Hepatic stellate cell (primary cell): ENCODE results near the gene LRRC71.

ENCODE experiments used
- DNase-seq: peaks from one replicate; pipeline ENCODE4 v3.0.0; 2011; ENCODE audit warnings: low spot score

The LRRC71 gene

DNA sequence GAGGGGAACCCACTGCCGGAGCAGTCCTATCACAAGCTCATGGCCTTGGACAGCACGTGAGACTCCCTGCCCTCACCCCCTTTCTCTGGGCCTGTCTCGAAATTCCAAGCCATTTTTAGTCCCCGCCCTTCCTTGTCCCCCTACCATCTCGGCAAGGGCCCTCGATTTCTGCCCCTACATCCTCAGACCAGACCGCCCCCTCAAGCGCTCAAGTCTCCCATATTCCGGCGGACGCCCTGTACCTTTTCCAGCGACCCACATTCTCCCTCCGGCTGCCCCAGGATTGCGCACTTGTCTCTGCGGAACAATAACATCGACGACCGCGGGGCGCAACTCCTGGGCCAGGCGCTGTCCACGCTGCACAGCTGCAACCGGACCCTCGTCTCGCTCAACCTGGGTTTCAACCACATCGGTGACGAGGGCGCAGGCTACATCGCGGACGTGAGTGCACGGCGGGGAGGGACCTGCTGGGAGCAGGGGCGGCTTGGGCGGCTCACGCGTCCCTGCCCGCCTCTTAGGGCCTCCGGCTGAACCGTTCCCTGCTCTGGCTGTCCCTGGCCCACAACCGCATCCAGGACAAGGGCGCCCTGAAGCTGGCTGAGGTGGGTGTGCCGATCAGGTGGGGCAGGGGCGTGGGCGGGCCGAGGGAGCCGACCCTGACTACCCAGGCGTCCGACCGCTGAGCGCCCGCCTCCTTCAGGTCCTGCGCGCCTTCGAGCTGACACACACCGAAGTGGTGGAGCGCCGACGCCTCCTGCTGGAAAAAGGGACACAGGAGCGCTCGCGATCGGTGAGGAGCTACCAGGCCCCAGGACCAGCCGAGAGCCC, 7.0 kb downstream of the LRRC71 start:
- DNase-seq = peak; percentile 82

DNA sequence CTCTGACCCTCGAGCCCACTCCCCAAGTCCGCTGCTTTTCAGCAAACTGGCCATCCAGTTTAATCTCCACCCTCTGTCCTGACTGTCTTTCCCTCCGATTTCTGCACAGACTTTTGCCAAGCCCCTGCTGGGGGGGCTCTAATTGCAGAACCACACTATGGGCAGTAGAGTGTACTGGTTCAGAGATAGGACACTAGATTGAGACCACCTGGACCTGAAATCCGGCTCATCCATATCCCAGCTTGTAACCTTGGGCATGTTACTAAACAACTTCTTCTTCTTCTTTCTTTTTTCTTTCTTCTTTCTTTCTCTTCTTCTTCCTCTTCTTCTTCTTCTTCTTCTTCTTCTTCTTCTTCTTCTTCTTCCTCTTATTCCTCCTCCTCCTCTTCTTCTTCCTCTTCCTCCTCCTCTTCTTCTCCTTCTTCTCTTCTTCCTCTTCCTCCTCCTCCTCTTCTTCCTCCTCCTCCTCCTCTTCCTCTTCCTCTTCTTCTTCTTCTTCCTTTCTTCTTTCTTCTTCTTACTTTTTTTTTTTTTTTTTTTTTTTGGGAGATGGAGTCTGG, 7.7 kb downstream of the LRRC71 start:
- DNase-seq = no peak

DNA sequence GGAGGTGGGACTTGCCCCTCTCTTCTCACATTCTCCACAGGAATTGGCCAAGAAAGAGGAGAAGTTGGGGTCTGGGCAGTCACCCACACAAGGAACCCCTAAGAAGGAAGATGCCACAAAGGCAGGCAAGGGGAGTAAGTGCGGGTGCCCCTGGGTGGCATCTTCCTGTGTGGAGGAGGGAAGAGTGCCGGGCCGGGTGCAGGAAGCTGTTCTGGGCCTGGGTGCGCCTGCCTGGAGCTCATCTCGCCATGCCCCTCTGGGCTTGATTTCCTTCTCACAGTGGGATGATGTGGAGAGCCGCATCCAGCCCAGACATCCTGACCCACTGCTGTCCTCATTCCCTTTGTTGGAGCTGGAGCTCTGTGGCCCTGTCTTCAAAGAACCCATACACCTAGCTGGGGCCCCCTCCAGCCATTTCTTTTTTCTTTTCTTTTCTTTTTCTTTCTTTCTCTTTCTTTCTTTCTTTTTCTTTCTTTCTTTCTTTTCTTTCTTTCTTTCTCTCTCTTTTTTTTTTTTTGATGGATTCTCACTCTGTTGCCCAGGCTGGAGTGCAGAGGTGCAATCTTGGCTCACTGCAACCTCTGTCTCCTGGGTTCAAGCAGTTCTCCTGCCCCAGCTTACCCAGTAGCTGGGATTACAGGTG, 9.3 kb downstream of the LRRC71 start:
- no peak for DNase-seq

DNA sequence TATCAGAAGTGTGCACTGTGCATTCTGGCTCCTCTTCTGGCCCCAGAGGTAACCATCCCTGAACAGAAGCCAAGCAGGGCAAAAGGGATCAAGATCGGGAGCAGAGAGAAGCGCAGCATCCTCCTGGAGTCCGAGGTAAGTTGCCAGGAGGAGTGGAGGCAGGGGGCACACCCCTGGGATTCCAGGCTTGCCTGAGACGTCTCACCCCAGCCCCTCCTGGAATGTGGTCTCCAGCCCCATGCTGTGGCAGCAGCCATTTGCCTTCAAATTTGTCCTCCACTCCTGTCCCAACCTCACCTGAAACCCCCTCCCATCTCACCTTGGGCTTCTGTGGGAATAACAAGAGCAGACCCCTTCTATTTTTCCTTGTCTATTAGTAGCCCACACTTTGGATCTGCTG, 10.1 kb downstream of the LRRC71 start:
- no peak for DNase-seq

DNA sequence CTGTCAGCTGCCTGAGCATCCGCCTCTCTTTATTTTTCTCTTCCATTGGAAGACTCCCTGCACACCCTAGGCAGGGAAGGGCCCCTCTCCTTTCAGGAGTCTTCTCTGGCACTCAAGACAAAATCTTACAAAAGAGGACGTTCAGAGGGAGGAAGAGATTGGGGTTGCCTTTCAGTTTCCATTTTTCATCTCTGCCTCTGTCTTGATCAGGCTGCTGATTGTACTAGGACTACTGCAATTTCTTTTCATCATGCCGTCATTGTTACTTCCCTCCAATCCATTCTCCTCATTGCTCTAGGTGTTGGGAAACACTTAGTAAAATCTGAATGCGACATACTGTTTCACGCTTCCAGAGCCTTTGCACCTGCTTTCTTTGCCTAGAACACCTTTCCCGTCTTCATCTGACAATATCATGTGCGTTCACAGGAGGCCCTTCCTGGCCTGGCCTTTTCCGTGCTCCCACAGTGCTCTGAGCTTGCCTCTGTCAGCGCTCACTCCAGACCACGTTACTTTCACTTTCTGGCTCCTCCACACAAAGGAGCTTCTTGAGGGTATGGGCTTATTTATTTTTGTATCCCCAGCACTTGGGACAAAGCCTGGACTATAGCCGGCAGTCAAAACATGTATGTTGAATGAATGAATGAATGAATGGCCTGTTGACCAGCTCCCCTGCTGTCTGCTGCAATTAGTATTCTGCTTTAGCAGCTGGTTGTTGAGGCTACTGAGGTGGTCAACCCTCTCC, 10.9 kb downstream of the LRRC71 start:
- no peak for DNase-seq

DNA sequence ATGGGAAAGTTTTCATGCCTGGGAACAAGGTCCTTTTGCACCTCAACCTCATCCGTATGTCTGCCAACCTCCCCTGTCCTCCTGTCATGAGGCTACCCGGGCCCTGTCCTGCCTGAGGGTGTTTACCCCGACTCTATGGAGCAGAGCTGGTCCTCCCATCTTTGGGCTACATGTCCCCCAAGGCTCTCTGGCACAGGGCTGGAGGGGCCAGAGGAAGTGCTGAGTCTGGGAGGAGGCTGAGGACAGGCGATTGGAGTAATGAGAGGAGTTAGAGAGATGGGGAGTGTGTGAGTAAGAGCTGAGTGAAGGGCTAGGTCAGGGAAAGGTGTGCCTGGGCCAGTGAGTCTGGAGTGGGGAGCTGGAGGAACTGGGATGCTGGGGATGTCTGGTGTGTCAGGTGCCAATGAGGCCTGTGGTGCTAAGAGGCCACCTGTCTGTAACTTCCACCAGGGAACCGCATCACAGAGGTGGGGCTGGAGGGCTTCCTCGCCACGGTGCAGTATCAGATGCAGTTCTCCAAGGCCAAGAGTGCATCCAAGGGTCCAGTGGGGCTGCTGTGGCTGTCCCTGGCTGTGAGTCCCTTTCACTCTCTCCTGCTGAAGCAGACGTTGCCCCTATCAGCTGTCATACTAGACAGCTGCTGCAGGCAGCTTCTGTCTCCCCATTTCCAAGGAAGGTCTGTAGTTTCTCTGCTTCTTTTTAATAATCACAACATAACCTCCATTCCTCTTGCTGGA, 11.7 kb downstream of the LRRC71 start:
- DNase-seq = no peak

DNA sequence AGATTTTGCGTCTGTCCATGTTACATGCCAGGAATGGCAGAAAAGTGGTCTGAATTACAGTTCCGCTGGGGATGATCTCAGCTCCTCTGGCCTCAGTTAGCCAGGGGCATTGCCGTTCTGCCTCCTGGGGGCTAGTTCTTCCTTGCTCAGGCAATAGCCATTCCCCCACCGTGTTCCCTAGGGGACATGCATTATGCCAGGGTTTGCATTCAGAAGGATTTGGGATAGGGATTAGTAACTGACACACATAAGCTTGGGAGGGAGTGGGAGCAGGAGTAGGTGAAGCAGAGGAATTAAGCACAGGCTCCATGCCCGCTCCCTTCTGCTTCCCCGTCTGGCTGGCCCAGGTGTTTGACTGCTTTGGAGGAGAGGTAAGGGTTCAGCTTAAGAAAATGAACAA, 12.7 kb downstream of the LRRC71 start:
- no peak for DNase-seq

DNA sequence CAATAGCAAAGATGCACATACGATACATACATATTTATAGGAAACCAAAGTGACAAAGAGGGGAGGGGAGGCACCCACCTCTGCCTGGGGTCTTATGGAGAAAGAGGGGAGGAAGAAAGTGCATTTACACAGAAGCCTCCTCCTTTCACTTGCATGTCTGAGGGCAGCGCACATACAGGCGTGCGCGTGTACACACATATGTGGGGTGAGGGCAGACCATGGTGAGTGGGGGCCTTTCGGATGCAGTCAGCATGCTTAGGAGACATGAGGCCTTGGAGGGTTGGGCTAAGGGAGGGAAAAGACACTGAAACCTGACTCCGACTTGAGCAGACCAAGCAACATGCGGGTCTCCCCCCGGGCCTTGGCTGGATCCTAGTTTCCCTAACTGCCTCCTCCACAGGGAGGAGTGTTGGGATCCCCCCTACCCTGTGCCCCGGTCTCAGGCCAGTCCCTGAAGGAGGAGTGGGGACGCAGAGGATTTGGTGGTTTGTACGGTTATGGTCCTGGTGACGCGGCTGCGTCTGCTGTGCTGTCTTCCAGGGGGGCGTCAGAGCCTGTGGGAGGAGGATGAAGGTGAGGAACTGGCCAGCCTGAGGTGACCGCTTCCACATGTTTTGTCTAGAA, 15.2 kb downstream of the LRRC71 start:
- no peak for DNase-seq

DNA sequence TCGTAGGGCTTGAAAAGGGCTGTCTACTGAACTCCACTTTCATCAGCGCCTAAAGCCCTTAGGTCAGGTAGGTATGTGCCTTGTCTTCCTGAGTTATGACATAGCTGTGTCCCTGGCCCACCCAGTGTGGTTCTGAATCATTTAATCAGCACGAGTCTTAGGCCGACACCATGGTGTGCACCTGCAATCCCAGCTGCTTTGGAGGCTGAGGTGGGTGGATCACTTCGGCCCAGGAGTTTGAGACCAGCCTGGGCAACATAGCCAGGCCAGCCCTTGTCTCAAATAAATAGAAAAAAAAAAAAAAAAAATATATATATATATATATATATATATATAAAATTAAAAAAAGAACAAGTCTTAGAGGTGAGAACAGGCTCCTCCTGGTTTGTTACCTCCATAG, 15.8 kb downstream of the LRRC71 start:
- DNase-seq = no peak

DNA sequence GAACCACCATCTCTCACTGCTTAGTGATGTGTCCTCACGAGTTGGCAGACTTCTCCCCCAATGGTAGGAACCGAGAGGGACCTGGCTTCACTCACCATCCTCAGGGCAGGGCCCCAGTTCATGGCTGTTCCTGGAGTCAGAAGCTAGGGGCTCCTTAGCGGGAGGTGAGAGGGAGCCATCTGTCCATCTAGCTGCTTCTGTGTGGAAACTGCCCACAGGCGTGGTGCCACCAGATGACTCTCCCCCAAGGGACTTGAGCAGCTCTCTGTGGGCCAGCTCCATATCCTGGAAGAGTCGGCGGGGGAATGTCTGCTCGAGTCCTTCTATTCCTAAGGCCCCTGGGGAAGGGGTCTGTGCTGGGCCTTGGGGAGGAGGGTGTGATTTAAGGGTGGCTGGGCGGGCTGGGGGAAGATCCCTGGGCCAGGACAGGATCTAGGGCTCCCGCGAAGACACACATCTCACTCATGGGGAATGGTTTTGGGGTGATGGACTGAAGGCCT, 16.3 kb downstream of the LRRC71 start:
- no peak for DNase-seq

DNA sequence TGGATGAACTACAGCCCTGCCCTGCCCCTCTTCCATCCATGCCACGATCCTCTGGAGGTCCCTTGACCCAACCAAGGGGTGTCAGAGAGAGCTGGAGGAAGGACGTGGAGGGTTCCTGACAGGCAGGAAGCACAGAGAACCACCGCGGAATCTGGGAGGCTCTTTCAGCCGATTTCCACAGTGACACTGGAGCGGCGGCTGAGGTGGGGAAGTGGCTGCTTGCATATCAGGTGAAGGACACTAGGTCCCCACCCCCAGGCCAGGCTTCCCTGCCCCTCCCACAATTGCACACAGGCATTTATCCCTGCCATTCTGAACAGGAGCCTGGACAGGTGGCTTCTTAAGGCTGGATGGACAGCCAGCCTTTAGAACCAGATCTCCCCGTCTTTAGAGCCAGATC, 17.5 kb downstream of the LRRC71 start:
- no peak for DNase-seq

DNA sequence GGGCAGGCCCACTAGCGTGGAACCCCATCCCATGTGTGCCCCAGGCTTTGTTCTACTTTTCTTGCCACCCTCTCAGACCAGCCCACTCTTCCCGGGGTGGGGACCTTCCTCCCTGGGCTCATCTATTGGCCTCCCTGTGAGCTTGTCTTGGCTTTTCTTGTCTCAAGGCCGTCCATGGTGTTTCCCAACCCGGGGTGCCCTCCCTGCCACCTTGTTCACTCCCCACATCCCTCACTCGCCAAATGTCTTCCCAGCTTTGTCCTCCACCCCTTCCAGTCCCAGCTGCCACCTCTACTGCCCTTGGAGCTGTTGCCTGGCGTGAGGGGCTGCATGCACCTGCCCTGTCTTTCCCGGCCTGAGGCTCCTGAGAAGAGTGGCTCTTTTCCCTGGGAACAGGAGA, 18.4 kb downstream of the LRRC71 start:
- DNase-seq = no peak

DNA sequence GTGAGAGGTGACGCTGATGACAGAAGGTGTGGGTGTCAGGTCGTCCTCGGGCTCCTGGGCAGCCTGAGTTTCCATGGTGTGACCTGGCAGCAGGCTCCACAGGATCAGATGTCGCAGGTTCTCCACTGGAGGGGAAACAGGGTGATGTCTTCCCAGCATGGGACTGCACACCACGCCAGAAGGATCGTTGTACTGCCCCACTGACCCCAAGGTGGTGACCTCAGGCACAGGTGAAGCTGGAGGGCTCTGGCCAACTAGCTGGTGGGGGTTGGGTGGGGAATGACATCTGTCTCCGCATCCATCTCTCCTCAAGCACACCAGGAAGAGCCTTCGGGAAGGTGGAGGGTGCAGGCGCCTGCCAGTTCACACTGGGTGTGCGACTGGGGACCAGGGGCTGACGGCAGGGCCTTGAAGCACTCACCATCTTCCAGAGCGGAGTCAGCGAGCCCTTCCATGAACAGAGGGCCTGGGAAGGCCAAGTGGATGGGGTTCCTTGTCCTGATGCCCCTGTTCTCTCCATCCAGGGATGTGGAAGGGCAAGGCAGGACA, 19.4 kb downstream of the LRRC71 start:
- DNase-seq = no peak

DNA sequence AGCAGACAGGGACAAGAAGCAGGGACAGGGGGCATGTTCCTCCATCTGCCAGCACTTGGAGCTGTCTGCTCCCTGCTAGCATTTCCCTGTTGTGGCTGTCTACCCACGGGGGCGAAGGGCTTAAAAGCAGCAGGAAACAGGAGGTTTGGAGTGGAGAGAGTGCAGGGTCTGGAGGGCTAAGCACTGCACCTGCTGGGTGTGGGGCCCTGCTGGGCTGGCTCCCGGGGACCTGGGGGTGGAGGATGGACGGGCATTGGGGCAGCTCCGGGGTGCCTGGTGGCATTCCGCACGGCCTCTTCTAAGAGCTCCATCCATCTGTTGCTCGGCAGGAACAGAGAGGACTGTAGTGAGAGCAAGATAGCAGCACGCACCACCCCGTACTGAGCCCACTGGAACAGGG, 21.2 kb downstream of the LRRC71 start:
- no peak for DNase-seq

DNA sequence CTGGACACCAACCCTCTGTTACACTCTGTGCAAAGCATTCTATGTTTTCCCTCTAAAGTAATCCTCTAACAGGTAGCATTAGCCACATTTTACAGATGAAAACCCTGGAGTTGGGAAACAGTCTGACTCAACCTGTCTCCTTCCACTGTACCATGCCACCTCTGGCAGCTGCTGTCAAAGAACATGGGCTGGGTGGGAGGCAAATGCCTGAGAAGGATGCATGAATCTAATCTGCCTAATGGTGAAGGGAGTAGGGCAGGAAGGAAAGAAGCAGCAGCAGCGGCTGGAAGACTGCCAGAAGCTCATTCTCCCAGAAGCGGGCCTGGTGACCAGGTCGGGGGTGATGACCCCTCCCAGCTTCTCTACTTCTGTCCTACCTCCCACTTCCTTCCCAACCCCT, 21.7 kb downstream of the LRRC71 start:
- DNase-seq = no peak

DNA sequence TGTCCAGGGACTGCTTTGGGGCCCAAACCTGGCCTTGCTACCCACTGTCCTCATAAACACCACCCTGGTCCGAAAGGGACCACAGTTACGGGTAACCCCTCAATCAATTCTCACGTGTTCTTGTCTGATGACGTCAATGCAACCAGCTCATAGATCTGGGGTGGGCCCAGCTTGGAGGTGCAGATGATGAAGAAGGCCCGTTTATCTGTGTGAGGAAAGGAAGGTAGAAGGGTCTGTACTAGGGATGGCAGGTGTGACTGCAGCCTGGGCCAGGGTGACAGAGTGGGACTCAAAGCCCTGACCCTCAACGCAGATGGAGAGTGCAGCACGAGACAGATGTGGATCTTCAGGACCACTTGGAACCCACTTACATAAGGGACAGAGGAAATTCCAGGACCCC, 22.1 kb downstream of the LRRC71 start:
- no peak for DNase-seq

DNA sequence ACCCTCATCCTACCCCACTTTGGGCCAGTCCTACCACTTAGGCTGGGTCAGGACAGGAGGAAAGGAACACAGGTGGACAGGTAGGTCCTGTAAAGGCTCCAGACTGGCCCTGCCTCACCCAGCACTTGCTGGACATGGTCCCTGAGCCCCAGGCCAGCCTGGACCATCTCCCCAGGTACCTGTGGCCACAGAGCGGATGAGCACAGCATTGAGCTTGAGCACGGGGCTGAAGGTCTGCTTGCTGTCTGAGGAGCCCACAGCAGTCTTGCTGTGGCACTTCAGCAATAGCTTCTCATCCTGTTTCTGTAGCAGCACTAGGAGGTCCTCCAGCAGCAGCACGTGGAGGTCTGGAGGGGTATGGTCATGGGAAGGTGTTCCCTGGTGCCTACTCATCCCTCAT, 23.3 kb downstream of the LRRC71 start:
- DNase-seq = no peak

DNA sequence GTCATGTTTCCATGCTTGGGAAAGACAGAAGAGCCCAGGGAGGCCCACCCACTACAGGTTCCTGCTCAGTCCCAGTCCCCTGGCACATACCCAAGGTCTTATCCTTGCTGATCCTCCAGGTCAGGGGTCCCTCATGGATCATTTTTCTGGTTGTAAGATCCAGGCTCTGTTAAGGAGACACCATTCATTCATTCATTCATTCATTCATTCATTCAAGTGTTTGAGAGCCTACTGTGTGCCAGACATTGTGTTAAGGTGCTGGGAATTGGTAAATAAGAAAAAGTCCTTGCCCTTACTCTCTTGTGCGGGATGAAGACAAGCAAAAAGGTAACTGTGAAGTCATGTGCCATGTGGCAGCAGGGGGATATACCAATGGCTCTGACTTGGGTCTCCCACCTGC, 23.8 kb downstream of the LRRC71 start:
- DNase-seq = no peak

DNA sequence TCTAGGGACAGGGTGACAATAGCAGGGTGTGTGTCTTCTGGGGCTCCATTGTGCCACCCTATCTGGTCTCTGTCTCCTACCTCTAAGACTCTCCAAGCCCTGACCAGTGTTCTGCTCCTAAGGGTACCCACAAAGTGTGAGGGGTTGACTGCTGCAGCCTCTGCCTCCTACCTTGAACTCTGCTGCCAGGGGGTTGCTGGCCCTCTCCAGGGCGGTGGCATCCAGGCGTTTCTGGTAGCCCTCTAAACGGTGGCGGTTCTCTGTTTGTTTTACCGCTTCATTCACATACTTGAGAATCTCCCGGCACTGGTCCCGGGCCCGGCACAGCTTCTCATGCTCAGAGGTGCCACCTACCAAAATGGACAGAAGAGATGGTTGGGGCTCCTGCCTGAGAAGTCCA, 24.4 kb downstream of the LRRC71 start:
- no peak for DNase-seq

DNA sequence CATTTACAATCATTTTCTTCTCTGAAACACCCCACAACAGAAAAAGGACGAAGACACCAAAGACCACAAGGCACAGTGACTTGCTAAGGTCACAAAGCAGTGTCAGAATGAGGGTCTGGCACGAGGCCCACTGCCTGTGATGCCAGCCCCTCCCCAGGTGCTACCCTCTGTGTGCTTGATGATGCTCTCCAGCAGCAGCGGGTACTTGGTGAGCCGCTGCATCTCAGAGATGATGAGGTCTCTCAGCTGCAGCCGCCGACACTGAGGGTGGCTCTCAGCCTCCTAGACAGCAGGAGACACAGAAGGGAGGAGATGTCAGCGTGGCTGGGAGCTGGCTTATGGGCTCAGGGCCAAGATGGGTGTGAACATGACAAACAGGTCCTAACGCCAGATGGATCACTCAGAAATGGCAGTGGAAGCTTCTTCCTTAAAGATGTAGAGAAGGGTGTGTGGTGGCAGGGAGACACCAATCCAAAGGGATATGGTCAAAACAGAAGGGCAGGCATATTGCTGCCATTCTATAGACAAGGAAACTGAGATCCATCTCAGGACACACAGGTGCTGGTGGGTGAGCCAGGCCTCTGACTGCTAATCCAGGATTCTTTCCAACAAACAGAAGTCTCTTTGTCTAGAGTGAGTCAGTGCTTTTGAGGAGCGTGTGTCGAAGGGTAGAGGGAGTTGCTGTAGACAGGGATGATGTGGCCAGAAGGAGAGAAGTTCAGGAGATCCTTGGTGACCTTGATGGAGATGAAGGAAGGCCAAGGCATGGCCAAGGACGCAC, 25.6 kb downstream of the LRRC71 start:
- DNase-seq = no peak
